ENCODE data around the gene NLRP14. TPM values are rescaled to one million over a fixed set of nuclear protein-coding genes. Genes with fewer than 3 reads are reported as not detected.
A peak's percentile ranks its signal among the peaks of the same experiment; 100 is the strongest.

The NLRP14 gene
- total RNA-seq = 0.94 TPM

- peak; percentile 85 for DNase-seq
Measured at GRCh38 chr11:7020183-7020917, at the start of gene NLRP14, which contains the start of gene ZNF214. NLRP14 (plus strand) TSS chr11:7020479; CDS start chr11:7038587, 18,108 bp downstream. ZNF214 (minus strand) TSS chr11:7020346; CDS start chr11:7002835, 17,511 bp downstream.

- DNase-seq = no peak
Measured at GRCh38 chr11:6979365-6979764, 40.9 kb upstream of the NLRP14 start.

- no peak for DNase-seq
Measured at GRCh38 chr11:6986487-6986886, 33.8 kb upstream of the NLRP14 start.

GRCh38 chr11:6988506-6988905, 31.8 kb upstream of the NLRP14 start:
- no peak for DNase-seq

- no peak for DNase-seq
Measured at GRCh38 chr11:6991227-6991626, 29.1 kb upstream of the NLRP14 start.

GRCh38 chr11:6992026-6992425, 28.3 kb upstream of the NLRP14 start:
- DNase-seq = no peak

- DNase-seq = no peak
Measured at GRCh38 chr11:6992457-6993417, 27.5 kb upstream of the NLRP14 start.

GRCh38 chr11:6995703-6996102, 24.6 kb upstream of the NLRP14 start:
- DNase-seq = no peak

GRCh38 chr11:7004482-7004881, 15.8 kb upstream of the NLRP14 start:
- no peak for DNase-seq

GRCh38 chr11:7014118-7014517, 6.2 kb upstream of the NLRP14 start:
- DNase-seq = no peak

GRCh38 chr11:7016011-7016410, 4.3 kb upstream of the NLRP14 start:
- no peak for DNase-seq

GRCh38 chr11:7019500-7020182, 638 bp upstream of the NLRP14 start:
- no peak for DNase-seq

- no peak for DNase-seq
Measured at GRCh38 chr11:7021318-7021717, 1.0 kb downstream of the NLRP14 start.

- DNase-seq = no peak
Measured at GRCh38 chr11:7028141-7028540, 7.9 kb downstream of the NLRP14 start.

GRCh38 chr11:7030836-7031235, 10.6 kb downstream of the NLRP14 start:
- DNase-seq = no peak

GRCh38 chr11:7031471-7031871, 11.2 kb downstream of the NLRP14 start:
- no peak for DNase-seq

GRCh38 chr11:7032692-7033091, 12.4 kb downstream of the NLRP14 start:
- DNase-seq = no peak

- DNase-seq = no peak
Measured at GRCh38 chr11:7034019-7034418, 13.7 kb downstream of the NLRP14 start.

GRCh38 chr11:7046474-7047175, 26.3 kb downstream of the NLRP14 start:
- DNase-seq = no peak

GRCh38 chr11:7050191-7050590, 29.9 kb downstream of the NLRP14 start:
- no peak for DNase-seq

GRCh38 chr11:7056828-7057513, 36.7 kb downstream of the NLRP14 start:
- DNase-seq = no peak
